GM18520 (cell line): ENCODE data around the gene PCDHGA11.
"Not testable (repeated sequence)": the region's sequence is repeated elsewhere in the genome, so short reads cannot be mapped to it uniquely, and the experiment has no call there.

ENCODE experiments used
- ATAC-seq: cut with Tn5 transposase; IDR thresholded peaks from one replicate; pipeline ENCODE4 v1.9.1; 2021; ENCODE audit not compliant: unreplicated experiment

Gene PCDHGA11

GRCh38 chr5:141420855-141421488, at the start of gene PCDHGA11:
TSS of gene PCDHGA11 (plus strand) at chr5:141421051. CDS start at chr5:141421228, 177 bp downstream.
- peak; percentile 37 for ATAC-seq

GRCh38 chr5:141371572-141372475, 49.0 kb upstream of the PCDHGA11 start:
- no peak for ATAC-seq

GRCh38 chr5:141373673-141374317, 47.1 kb upstream of the PCDHGA11 start, which contains the start of gene PCDHGA6:
TSS of gene PCDHGA6 (plus strand) at chr5:141373891. CDS start at chr5:141374084, 193 bp downstream.
- ATAC-seq, result no peak

- no peak for ATAC-seq
Measured at GRCh38 chr5:141374627-141375026, 46.2 kb upstream of the PCDHGA11 start.

GRCh38 chr5:141375444-141376155, 45.3 kb upstream of the PCDHGA11 start:
- ATAC-seq, result not testable (repeated sequence)

- ATAC-seq, result no peak
Measured at GRCh38 chr5:141382469-141383294, 38.2 kb upstream of the PCDHGA11 start, which contains the start of gene PCDHGA7. TSS of gene PCDHGA7 (plus strand) at chr5:141382742. CDS start at chr5:141382900, 158 bp downstream.

- ATAC-seq, result no peak
Measured at GRCh38 chr5:141383345-141383744, 37.5 kb upstream of the PCDHGA11 start.

- ATAC-seq, result no peak
Measured at GRCh38 chr5:141384471-141385267, 36.2 kb upstream of the PCDHGA11 start.

- ATAC-seq, result not testable (repeated sequence)
Measured at GRCh38 chr5:141387557-141388311, 33.1 kb upstream of the PCDHGA11 start, which contains the start of gene PCDHGB4. TSS of gene PCDHGB4 (plus strand) at chr5:141387698. CDS start at chr5:141387885, 187 bp downstream.

- ATAC-seq, result no peak
Measured at GRCh38 chr5:141388661-141389060, 32.2 kb upstream of the PCDHGA11 start.

- ATAC-seq, result no peak
Measured at GRCh38 chr5:141389153-141390042, 31.5 kb upstream of the PCDHGA11 start.

- no peak for ATAC-seq
Measured at GRCh38 chr5:141392429-141393198, 28.2 kb upstream of the PCDHGA11 start, which contains the start of gene PCDHGA8. TSS of gene PCDHGA8 (plus strand) at chr5:141392633. CDS start at chr5:141392814, 181 bp downstream.

- ATAC-seq, result no peak
Measured at GRCh38 chr5:141393267-141393666, 27.6 kb upstream of the PCDHGA11 start.

GRCh38 chr5:141394401-141395187, 26.3 kb upstream of the PCDHGA11 start:
- ATAC-seq, result not testable (repeated sequence)

- not testable (repeated sequence) for ATAC-seq
Measured at GRCh38 chr5:141397756-141398551, 22.9 kb upstream of the PCDHGA11 start, which contains the start of gene PCDHGB5. TSS of gene PCDHGB5 (plus strand) at chr5:141397947. CDS start at chr5:141398128, 181 bp downstream.
